GM12875 (cell line): ENCODE results near the gene IL10.
A peak's percentile ranks its signal among the peaks of the same experiment; 100 is the strongest.

Experiments used
- H3K4me3 ChIP-seq: one replicate; pipeline ENCODE4 v1.5.1; 2011; ENCODE audit warnings: low read depth, low read length, control low read depth
- CTCF ChIP-seq: IDR thresholded peaks from 2 replicates; pipeline ENCODE4 v1.5.1; 2011; ENCODE audit warnings: low read depth, mild to moderate bottlenecking, control low read depth, inconsistent platforms, low read length, moderate library complexity, borderline replicate concordance; ENCODE audit not compliant: insufficient read depth

Gene IL10

GRCh38 chr1:206800411-206800810 is 28.1 kb upstream of the IL10 start:
- TF ChIP-seq CTCF, result no peak
- no peak overlapping the region for H3K4me3 ChIP-seq

GRCh38 chr1:206799311-206799710 is 27.0 kb upstream of the IL10 start:
- no peak for TF ChIP-seq CTCF
- H3K4me3 ChIP-seq, result no peak overlapping the region

GRCh38 chr1:206798384-206798996 is 26.2 kb upstream of the IL10 start:
- no peak overlapping the region for H3K4me3 ChIP-seq
- TF ChIP-seq CTCF, result no peak

- H3K4me3 ChIP-seq, result no peak overlapping the region
- TF ChIP-seq CTCF, result peak; percentile 90
Measured at GRCh38 chr1:206797534-206798383, 25.5 kb upstream of the IL10 start.

GRCh38 chr1:206796981-206797402 is 24.7 kb upstream of the IL10 start:
- no peak overlapping the region for H3K4me3 ChIP-seq
- no peak for TF ChIP-seq CTCF

- TF ChIP-seq CTCF, result no peak
- H3K4me3 ChIP-seq, result no peak overlapping the region
Measured at GRCh38 chr1:206796116-206796515, 23.8 kb upstream of the IL10 start.

- no peak for TF ChIP-seq CTCF
- no peak overlapping the region for H3K4me3 ChIP-seq
Measured at GRCh38 chr1:206794294-206794908, 22.1 kb upstream of the IL10 start.
